K562 (cell line): ENCODE results near the gene TCF25. TPM values are rescaled to one million over a fixed set of nuclear protein-coding genes. Genes with fewer than 3 reads are reported as not detected.

Experiments
- CTCF ChIP-seq, 3 experiments: IDR thresholded peaks in 2 of 3; conservative IDR thresholded peaks in 1 of 3; 2 replicates each; pipeline ENCODE4 v1.5.1; 2011 to 2012; ENCODE audit warnings: low read length in 3 of 3, mild to moderate bottlenecking in 3 of 3, control low read depth in 2 of 3, improper control_type of control experiment in 1 of 3, inconsistent platforms in 1 of 3, low read depth in 1 of 3, mixed read lengths in 1 of 3, moderate library complexity in 1 of 3; ENCODE audit not compliant: insufficient read depth in 2 of 3
- E2F6 ChIP-seq, 2 experiments: IDR thresholded peaks; 2 replicates each; pipeline ENCODE4 v1.6.1; 2011; ENCODE audit warnings: borderline replicate concordance in 1 of 2, control low read depth in 1 of 2, low read depth in 1 of 2, low read length in 1 of 2, mild to moderate bottlenecking in 1 of 2, mixed read lengths in 1 of 2, moderate library complexity in 1 of 2; ENCODE audit not compliant: insufficient read depth in 1 of 2, insufficient read length in 1 of 2, poor library complexity in 1 of 2, severe bottlenecking in 1 of 2; ENCODE audit errors: extremely low read depth in 1 of 2
- ELF1 ChIP-seq: fragments of 200-800 bp; sonication (Bioruptor generic); IDR thresholded peaks from 2 replicates; pipeline ENCODE4 v1.6.1; 2016; ENCODE audit warnings: missing genetic modification characterization, missing compliant biosample characterization
- GTF2E2 ChIP-seq: fragments of 200-800 bp; sonication (Bioruptor generic); IDR thresholded peaks from 2 replicates; pipeline ENCODE4 v1.6.1; 2016; ENCODE audit warnings: missing genetic modification characterization, missing compliant biosample characterization
- HDAC3 ChIP-seq: fragments of 450-650 bp; IDR thresholded peaks from 2 replicates; pipeline ENCODE4 v1.6.1; 2018; ENCODE audit warnings: borderline replicate concordance, mild to moderate bottlenecking, moderate library complexity; ENCODE audit not compliant: partially characterized antibody
- IFI16 ChIP-seq: fragments of 250-450 bp; sonication (Bioruptor Pico); IDR thresholded peaks from 2 replicates; pipeline ENCODE4 v2.1.2; 2022; ENCODE audit warnings: mild to moderate bottlenecking, inconsistent platforms
- KDM5B ChIP-seq: fragments of 200-600 bp; sonication (generic); IDR thresholded peaks from 2 replicates; pipeline ENCODE4 v1.6.1; 2012; ENCODE audit warnings: low read depth, mild to moderate bottlenecking, moderate library complexity, low read length, control low read depth, inconsistent platforms; ENCODE audit not compliant: insufficient replicate concordance
- MTA3 ChIP-seq: fragments of 450-650 bp; formaldehyde crosslinking; IDR thresholded peaks from 2 replicates; pipeline ENCODE4 v1.6.1; 2017; ENCODE audit warnings: mild to moderate bottlenecking, borderline replicate concordance
- NCOA1 ChIP-seq: fragments of 450-650 bp; IDR thresholded peaks from 2 replicates; pipeline ENCODE4 v1.6.1; 2016; ENCODE audit warnings: low read depth
- NCOR1 ChIP-seq: fragments of 450-650 bp; IDR thresholded peaks from 2 replicates; pipeline ENCODE4 v1.6.1; 2016; ENCODE audit warnings: mild to moderate bottlenecking, moderate library complexity
- NR3C1 ChIP-seq: sonication (generic); formaldehyde crosslinking; IDR thresholded peaks from 2 replicates; pipeline ENCODE4 v1.8.1; 2022; ENCODE audit warnings: missing genetic modification reagents
- PPARD ChIP-seq: fragments of 250-450 bp; sonication (Bioruptor Pico); IDR thresholded peaks from 2 replicates; pipeline ENCODE4 v1.8.0; 2022; ENCODE audit warnings: inconsistent platforms, mild to moderate bottlenecking, moderate library complexity
- PURB ChIP-seq: sonication (generic); formaldehyde crosslinking; IDR thresholded peaks from 2 replicates; pipeline ENCODE4 v1.9.0; 2021; ENCODE audit warnings: low read depth, mild to moderate bottlenecking, missing genetic modification reagents
- SIN3B ChIP-seq: fragments of 450-650 bp; IDR thresholded peaks from 2 replicates; pipeline ENCODE4 v1.6.1; 2017; ENCODE audit warnings: low read depth, mild to moderate bottlenecking, moderate library complexity
- SIX5 ChIP-seq, 2 experiments: IDR thresholded peaks; 2 replicates each; pipeline ENCODE4 v1.6.1; 2011; ENCODE audit warnings: low read length in 2 of 2, borderline replicate concordance in 1 of 2, low read depth in 1 of 2, mild to moderate bottlenecking in 1 of 2, moderate library complexity in 1 of 2; ENCODE audit not compliant: insufficient read depth in 1 of 2
- SMARCC2 ChIP-seq: fragments of 450-650 bp; IDR thresholded peaks from 2 replicates; pipeline ENCODE4 v1.6.1; 2017; ENCODE audit warnings: antibody characterized with exemption, moderate library complexity, mild to moderate bottlenecking, low read depth
- SRSF1 ChIP-seq: fragments of 200-400 bp; formaldehyde crosslinking; IDR thresholded peaks from 2 replicates; pipeline ENCODE4 v1.6.1; 2017; ENCODE audit warnings: mild to moderate bottlenecking, low read depth, low read length, moderate library complexity
- ZBTB34 ChIP-seq: fragments of 250-450 bp; sonication (Bioruptor Pico); IDR thresholded peaks from 2 replicates; pipeline ENCODE4 v1.8.0; 2021; ENCODE audit warnings: mild to moderate bottlenecking, moderate library complexity
- ZNF121 ChIP-seq: sonication (generic); formaldehyde crosslinking; conservative IDR thresholded peaks from 2 replicates; pipeline ENCODE4 v1.8.0; 2022; ENCODE audit warnings: missing genetic modification reagents
- ZNF140 ChIP-seq: fragments of 250-450 bp; sonication (Bioruptor Pico); IDR thresholded peaks from 2 replicates; pipeline ENCODE4 v1.8.0; 2021; ENCODE audit warnings: moderate library complexity, mild to moderate bottlenecking, inconsistent platforms
- ZNF143 ChIP-seq: sonication (generic); formaldehyde crosslinking; IDR thresholded peaks from 2 replicates; pipeline ENCODE4 v1.9.0; 2022; ENCODE audit warnings: mild to moderate bottlenecking, missing genetic modification reagents
- ZNF224 ChIP-seq: sonication (generic); formaldehyde crosslinking; IDR thresholded peaks from 2 replicates; pipeline ENCODE4 v1.8.0; 2022; ENCODE audit warnings: mild to moderate bottlenecking, missing genetic modification reagents
- ZNF3 ChIP-seq: fragments of 250-450 bp; sonication (Bioruptor Pico); IDR thresholded peaks from 2 replicates; pipeline ENCODE4 v1.5.0; 2021; ENCODE audit warnings: mild to moderate bottlenecking, moderate library complexity
- ZNF551 ChIP-seq: fragments of 250-450 bp; sonication (Bioruptor Pico); IDR thresholded peaks from 2 replicates; pipeline ENCODE4 v1.5.0; 2021; ENCODE audit warnings: mild to moderate bottlenecking, moderate library complexity
- ZNF75A ChIP-seq: fragments of 450-650 bp; formaldehyde crosslinking; IDR thresholded peaks from 2 replicates; pipeline ENCODE4 v1.4.0; 2020; ENCODE audit warnings: mild to moderate bottlenecking
- ZNF766 ChIP-seq: fragments of 200-800 bp; sonication (Bioruptor generic); conservative IDR thresholded peaks from 2 replicates; pipeline ENCODE4 v1.6.1; 2016; ENCODE audit warnings: missing genetic modification characterization, missing compliant biosample characterization
- polyA plus RNA-seq, 8 experiments: library from polyadenylated mRNA; depleted of rRNA in 4 of 8; stranded (reverse) in 5 of 8; unstranded in 3 of 8; fragments of >200 nt; fragmentation: Nextera tagmentation in 2 of 8; fragmentation: Illumina TruSeq in 1 of 8; extraction: Ambion mirVana in 2 of 8; extraction: Trizol in 1 of 8; gene quantifications; 2 replicates each; pipeline versions ENCODE4 v1.2.1 to v1.2.3, GENCODE V29; 2011 to 2014; ENCODE audit warnings: inconsistent platforms in 1 of 8, missing spikeins in 1 of 8
- total RNA-seq, 7 experiments: library from RNA; depleted of rRNA in 6 of 7; stranded (reverse); fragments of >200 nt in 6 of 7; fragmentation: Illumina TruSeq in 2 of 7; extraction: Trizol in 2 of 7; gene quantifications; 2 replicates each; pipeline versions ENCODE4 v1.2.1 to v1.2.3, GENCODE V29; 2011 to 2021; ENCODE audit warnings: low replicate concordance in 1 of 7

The TCF25 gene
- total and polyA plus RNA-seq, 9 of the 15 experiments (the other 6 are each of a cell fraction or from before 2014, with no cell fraction given): 9.0 to 154 (median 83.8) TPM

GRCh38 chr16:89828199-89828869 is 45.1 kb upstream of the TCF25 start, which contains the start of gene SPIRE2 (continued):
- no peak for TF ChIP-seq SIX5 (IDR thresholded peaks at IDR 0.05; ENCODE audit: borderline replicate concordance in 1 of 2, insufficient read depth in 1 of 2, low read depth in 1 of 2, low read length in 2 of 2)
- TF ChIP-seq SMARCC2: no peak
- TF ChIP-seq SIN3B: 0 out of 2 replicates have a peak, but pooled peaks have one; percentile 38
- TF ChIP-seq ZNF3 (CRISPR knock-in tag): no peak
- TF ChIP-seq MTA3: no peak
- no peak for TF ChIP-seq ZNF143 (CRISPR knock-in tag)
- TF ChIP-seq ZNF140 (CRISPR knock-in tag): no peak
- TF ChIP-seq ZNF224 (CRISPR knock-in tag): no peak
- no peak for TF ChIP-seq NCOA1
- TF ChIP-seq ELF1 (tag): no peak
- TF ChIP-seq NCOR1: no peak
- TF ChIP-seq ZNF121: no peak
- peak; percentile 72 for TF ChIP-seq ZNF766 (CRISPR knock-in tag)
- no peak for TF ChIP-seq PURB (CRISPR knock-in tag)
- no peak for TF ChIP-seq SRSF1
- no peak for TF ChIP-seq ZNF551 (CRISPR knock-in tag)
- no peak for TF ChIP-seq HDAC3
- no peak for TF ChIP-seq GTF2E2
- TF ChIP-seq CTCF (IDR thresholded peaks at IDR 0.05 in 2 of 3, conservative IDR thresholded peaks at IDR 0.05 in 1 of 3; ENCODE audit: insufficient read depth in 2 of 3, low read depth in 1 of 3, low read length in 3 of 3): no peak
- TF ChIP-seq PPARD: no peak
- no peak for TF ChIP-seq ZBTB34 (CRISPR knock-in tag)
- TF ChIP-seq ZNF75A (CRISPR knock-in tag): no peak
- no peak for TF ChIP-seq KDM5B
- TF ChIP-seq IFI16 (CRISPR knock-in tag): no peak
- 0 out of 2 replicates have a peak, but pooled peaks have one; percentile 51 for TF ChIP-seq NR3C1 (CRISPR knock-in tag)
- peak; percentile 61 to 72 for TF ChIP-seq E2F6 (IDR thresholded peaks at IDR 0.05; ENCODE audit: borderline replicate concordance in 1 of 2, extremely low read depth in 1 of 2, insufficient read depth in 1 of 2, insufficient read length in 1 of 2, low read depth in 1 of 2, low read length in 1 of 2, poor library complexity in 1 of 2, severe bottlenecking in 1 of 2)
